Liver (tissue), 3 donors: ENCODE data around the gene LPGAT1.
"Not testable (repeated sequence)": the region's sequence is repeated elsewhere in the genome, so short reads cannot be mapped to it uniquely, and the experiment has no call there.

Experiments used
- CTCF ChIP-seq: fragments of 150-350 bp; IDR thresholded peaks from 2 replicates; pipeline ENCODE4 v1.5.1; 2017; ENCODE audit warnings: improper control_type of control experiment, low read depth, low read length; ENCODE audit not compliant: missing input control
- FOXA1 ChIP-seq: IDR thresholded peaks from 2 replicates; pipeline ENCODE4 v1.6.1; 2016; ENCODE audit warnings: antibody characterized with exemption
- JUND ChIP-seq, 2 donors: IDR thresholded peaks; 2 replicates each; pipeline ENCODE4 v1.6.1; 2016; ENCODE audit warnings: antibody characterized with exemption in 2 of 2
- RAD21 ChIP-seq, 2 donors: IDR thresholded peaks; 2 replicates each; pipeline ENCODE4 v1.6.1; 2016; ENCODE audit warnings: antibody characterized with exemption in 2 of 2, mild to moderate bottlenecking in 2 of 2
- REST ChIP-seq: IDR thresholded peaks from 2 replicates; pipeline ENCODE4 v1.6.1; 2016; ENCODE audit warnings: antibody characterized with exemption, mild to moderate bottlenecking
- RXRA ChIP-seq, 2 donors: IDR thresholded peaks; 2 replicates each; pipeline ENCODE4 v1.6.1; 2017 to 2018; ENCODE audit warnings: antibody characterized with exemption in 2 of 2, mild to moderate bottlenecking in 1 of 2
- SP1 ChIP-seq: IDR thresholded peaks from 2 replicates; pipeline ENCODE4 v1.6.1; 2018; ENCODE audit warnings: antibody characterized with exemption, mild to moderate bottlenecking
- TAF1 ChIP-seq: conservative IDR thresholded peaks from 2 replicates; pipeline ENCODE4 v1.6.1; 2016; ENCODE audit warnings: antibody characterized with exemption, mild to moderate bottlenecking
- YY1 ChIP-seq: IDR thresholded peaks from 2 replicates; pipeline ENCODE4 v1.6.1; 2016; ENCODE audit warnings: antibody characterized with exemption, mild to moderate bottlenecking
- ZBTB33 ChIP-seq: IDR thresholded peaks from 2 replicates; pipeline ENCODE4 v1.6.1; 2016; ENCODE audit warnings: antibody characterized with exemption
- donor health status: healthy.
- donor health status: healthy.

- not testable (repeated sequence) for TF ChIP-seq CTCF; JUND (IDR thresholded peaks at IDR 0.05); TAF1; FOXA1; REST; YY1; RXRA (IDR thresholded peaks at IDR 0.05); ZBTB33; SP1; RAD21 (IDR thresholded peaks at IDR 0.05)
Measured at GRCh38 chr1:211716555-211716954, 114.0 kb downstream of the LPGAT1 start.
